Measurements from ENCODE around the gene KIF1A.

Gene KIF1A

DNA sequence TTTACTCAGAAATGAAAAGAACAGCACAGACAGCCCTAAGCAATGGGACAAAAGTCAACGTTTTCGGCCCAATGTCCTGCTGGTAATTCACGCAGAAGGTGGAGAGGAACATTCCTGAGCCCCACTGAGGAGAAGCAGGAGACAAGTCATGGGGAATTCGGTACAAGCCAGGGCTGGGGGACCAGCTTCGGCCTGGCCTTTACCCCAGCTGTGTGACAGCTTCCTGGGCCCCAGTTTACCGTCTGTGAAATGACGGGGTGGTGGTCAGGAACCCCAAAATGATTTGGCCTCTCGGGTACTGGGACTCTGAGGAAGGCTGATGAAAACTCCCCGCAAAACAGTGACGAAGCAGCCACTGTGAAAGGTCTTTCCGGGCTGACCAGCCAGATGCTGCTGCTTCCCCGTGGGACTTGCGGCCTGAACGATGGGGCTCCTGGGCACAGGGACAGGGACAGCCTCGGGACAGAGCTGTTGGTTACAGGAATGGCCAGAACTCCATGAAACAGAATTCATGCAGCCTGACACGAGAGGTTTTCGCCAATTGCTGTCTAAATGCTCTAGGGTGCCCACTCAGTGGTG, 21.6 kb downstream of the KIF1A start:
- no peak for DNase-seq

DNA sequence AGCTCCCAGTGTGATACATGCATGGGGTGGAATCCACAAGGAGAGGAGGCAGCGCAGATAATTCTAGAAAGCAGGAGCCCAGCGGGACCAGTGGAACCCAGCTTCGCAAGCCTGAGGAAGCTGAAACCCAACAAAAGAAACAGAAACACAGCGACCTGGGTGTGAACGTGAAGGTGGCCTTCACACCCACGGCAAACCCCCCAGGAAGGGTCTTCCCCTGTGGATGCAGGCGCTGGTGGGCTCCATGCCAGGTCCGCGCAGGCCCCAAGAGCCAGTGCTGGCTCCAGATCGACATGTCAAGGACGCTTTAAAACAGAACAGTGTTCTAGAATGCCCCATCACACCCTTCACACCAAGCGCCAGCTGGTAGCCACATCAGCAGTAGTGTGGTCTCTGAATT, 22.1 kb downstream of the KIF1A start:
- DNase-seq = no peak

DNA sequence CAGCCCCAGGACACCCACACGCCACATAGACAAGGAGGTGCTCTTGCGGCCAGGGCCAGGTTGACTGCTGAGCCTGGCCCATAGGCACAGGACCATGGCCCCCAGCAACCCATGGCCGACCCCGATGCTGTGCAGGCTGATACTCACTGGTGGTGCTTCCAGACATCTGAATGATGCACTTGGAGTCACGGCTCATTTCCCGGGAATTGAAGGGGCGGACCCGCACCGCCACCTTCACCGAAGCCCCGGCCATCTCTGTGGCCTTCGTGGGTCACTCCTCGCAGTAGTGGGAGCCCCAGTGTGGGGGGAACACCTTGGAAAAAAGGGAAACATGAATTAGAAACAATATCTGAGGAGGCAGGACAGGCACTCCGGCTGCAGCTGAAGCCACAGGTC, 22.5 kb downstream of the KIF1A start:
- DNase-seq = no peak

GRCh38 chr2:240796543-240797499, 23.2 kb downstream of the KIF1A start:
- DNase-seq = no peak

GRCh38 chr2:240795916-240796510, 24.0 kb downstream of the KIF1A start:
- DNase-seq = no peak

DNA sequence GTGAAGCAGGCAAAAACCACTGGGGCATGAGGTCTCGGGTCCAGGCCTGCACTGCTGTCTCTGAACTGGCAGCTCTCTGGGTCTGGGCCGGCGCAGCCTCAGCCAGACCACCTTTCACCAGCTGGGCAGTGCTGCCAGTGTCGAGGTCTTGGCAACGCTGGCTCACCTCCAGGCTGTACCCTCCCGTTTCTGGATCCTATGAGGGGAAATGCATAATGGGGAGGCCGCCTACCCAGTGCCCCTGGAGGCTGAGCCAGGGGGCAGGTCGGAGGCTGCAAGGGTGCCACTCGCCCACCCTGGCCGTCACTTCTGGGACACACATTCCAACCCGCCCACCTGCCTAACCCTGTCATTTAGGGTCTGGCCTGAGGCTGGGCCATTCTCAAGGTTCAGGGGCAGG, 24.6 kb downstream of the KIF1A start:
- DNase-seq = no peak

- DNase-seq = no peak
These were observed 25.8 kb downstream of the KIF1A start for GRCh38 chr2:240794178-240794721.

- no peak for DNase-seq
These were observed 26.5 kb downstream of the KIF1A start for GRCh38 chr2:240793313-240794177.

DNA sequence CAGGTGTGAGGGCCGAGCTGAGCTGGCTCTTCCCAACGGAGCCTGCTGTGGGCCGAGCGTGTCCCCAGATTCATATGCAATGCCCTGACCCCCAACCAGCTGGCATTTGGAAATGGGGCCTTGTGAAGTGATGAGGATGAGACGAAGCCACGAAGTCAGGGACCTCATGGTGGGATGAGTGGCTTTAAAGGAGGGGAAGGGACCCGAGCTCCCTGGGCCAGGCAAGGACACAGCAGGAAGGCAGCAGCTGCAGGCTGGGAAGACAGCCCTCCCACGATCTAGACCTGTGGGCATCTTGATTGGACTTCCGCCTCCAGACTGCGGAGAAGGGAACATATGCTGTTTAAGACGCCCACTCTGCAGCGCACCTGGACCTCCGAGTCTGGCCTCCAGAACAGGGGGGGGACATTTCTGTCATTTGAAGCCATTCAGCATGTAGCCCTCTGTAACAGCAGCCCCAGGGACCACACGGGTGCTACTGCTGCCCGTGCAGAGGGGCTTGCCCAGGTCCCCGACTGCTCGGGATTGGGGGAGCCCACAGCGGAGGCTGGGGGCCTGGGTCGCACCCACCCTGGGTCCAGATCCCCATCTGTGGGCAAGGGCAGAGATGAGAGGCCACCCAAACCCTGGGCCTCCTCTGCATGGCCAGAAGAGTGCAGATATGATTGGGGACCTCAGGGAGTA, 27.2 kb downstream of the KIF1A start:
- no peak for DNase-seq

GRCh38 chr2:240791821-240792628, 28.0 kb downstream of the KIF1A start:
- DNase-seq = no peak

GRCh38 chr2:240791221-240791800, 28.7 kb downstream of the KIF1A start:
- DNase-seq = no peak

- DNase-seq = no peak
These were observed 29.4 kb downstream of the KIF1A start for GRCh38 chr2:240790370-240791220.

DNA sequence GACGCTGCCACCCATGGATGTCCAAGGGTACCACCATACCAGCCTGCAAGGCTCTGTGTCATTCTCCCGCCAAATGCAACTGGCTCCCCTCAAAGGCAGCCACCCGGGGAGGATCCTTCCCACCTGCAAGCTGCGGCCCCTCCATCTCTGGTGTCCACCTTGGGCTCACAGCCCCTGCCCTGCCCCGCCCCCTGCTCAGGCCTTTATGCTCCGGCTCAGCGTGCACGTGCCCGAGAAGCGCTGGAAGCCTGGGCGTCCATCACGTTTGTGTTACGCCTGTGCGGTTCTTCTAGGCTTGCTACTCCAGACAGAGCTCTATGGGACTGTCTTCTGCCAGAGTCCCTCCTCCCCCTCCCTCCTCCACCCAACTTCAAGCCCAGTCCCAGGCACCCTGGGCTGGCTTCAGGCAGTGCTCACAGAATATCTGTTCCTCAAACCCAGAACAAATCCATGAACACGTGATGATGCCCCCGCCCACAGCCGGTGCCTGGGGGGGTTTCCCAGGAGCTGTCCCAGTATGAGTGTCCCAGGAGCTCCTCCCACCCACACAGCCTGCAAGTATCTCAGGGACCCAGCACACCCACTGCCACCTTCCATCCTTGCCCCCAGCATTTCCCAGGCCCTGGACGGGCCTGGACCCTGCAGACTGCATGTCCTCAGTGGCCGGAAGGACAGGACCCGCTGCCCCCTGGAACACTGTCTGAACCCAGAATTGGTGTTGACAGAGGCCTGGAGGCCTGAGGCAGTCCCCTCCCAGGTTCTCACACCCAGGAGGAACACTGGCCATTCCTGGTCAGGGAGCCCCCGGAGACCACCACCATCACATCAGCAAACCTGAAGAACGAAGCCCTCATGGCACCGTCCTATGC, 30.3 kb downstream of the KIF1A start:
- DNase-seq = no peak

- no peak for DNase-seq
These were observed 31.0 kb downstream of the KIF1A start for GRCh38 chr2:240789051-240789453.

GRCh38 chr2:240788482-240788881, 31.5 kb downstream of the KIF1A start:
- no peak for DNase-seq

DNA sequence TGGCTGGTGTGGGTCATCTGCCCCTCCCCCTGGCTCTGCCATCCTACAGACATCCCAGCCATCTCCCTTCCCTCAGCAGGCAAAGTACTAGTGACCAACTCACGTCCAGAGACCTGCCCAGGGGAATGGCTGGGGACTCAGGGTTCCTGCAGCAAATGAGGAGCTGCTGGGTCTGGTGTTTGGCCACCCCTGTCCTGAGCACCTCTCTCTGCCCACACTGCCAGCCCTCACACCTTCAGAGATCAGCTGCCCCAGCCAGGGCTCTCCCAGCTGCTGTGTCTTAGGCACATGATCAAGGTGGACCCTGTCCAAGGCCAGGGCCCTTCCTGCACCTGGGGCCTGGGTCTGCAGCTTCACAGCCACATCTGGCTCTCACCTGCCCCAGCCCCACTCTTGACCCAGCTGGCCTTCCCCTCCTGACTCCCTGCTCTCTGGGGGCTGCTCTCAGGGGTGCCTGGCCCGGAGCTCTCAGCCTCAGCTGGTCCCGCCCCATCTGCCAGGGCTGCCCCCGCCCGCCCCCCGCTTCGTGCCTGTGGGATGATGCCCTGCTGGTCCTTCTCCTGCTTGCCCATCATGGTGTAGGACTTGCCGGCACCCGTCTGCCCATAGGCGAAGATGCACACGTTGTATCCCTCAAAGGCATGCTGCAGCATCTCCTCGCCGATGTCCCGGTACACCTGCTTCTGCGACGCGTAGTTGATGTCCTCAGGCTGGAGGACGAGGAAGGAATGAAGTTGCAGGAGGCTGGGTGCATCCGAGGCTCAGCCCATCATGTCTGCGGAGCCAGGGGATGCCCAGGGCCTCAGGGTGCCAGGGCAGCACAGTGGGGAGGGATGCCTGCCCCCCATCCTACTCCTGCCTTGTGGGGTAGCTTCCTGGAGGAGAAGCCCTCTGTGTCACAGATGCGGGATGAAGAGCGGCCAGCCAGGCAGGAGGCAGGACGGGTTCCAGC, 32.2 kb downstream of the KIF1A start:
- DNase-seq = no peak

DNA sequence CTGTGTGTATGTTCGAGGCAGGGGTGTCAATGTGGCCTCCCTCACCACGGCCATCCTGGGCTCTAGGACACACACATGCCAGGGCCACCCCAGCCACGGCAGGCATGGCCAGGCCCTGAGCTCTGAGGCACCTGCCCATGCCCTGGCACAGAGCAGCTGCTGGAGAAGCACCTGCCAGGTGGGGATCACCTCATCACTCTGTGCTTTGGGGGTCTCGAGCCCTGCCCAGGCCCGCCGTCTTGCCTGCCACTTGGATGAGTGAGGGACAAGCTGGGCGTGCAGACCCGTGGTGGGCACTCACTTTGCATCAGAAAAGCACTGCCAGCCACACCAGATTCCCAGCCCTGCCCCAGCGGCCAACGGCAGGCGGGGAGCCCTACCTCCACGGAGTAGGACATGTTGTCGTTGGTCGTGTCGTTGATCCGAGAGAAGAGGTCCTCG, 33.1 kb downstream of the KIF1A start:
- no peak for DNase-seq

All from CD4-positive, alpha-beta T cell treated with Interleukin-1 beta for 1 hour (primary cell).